CD4-positive, CD25-positive, alpha-beta regulatory T cell (primary cell): ENCODE measurements around the gene SLC1A2. TPM values are rescaled to one million over a fixed set of nuclear protein-coding genes. Genes with fewer than 3 reads are reported as not detected.
A peak's percentile ranks its signal among the peaks of the same experiment; 100 is the strongest.

ENCODE experiments used
- ATAC-seq, 2 donors: fragments of 150-1000 bp; cut with Tn5 transposase; one replicate each; pipeline ENCODE4 v1.10.0; 2021; ENCODE audit warnings: low read depth in 2 of 2, moderate number of reproducible peaks in 2 of 2, moderate library complexity in 1 of 2
- DNase-seq, 3 donors: peaks; one replicate each; pipeline versions ENCODE4 v3.0.0 to v3.0.0-alpha.2; 2012 to 2022; ENCODE audit warnings: mixed read lengths in 1 of 3
- H3K27ac ChIP-seq: one replicate; pipeline ENCODE4 v1.7.0; 2013; ENCODE audit warnings: mild to moderate bottlenecking, low read length; ENCODE audit not compliant: insufficient read depth, poor library complexity, severe bottlenecking
- H3K27me3 ChIP-seq: one replicate; pipeline ENCODE4 v1.7.0; 2013; ENCODE audit warnings: low read length; ENCODE audit not compliant: control insufficient read depth, insufficient read depth
- H3K36me3 ChIP-seq: one replicate; pipeline ENCODE4 v1.7.0; 2013; ENCODE audit warnings: mild to moderate bottlenecking, low read length, moderate library complexity; ENCODE audit not compliant: control insufficient read depth, insufficient read depth
- H3K4me1 ChIP-seq: 2 replicates; pipeline ENCODE4 v1.7.0; 2013; ENCODE audit warnings: mild to moderate bottlenecking, low read length; ENCODE audit not compliant: insufficient read depth, control insufficient read depth, poor library complexity, severe bottlenecking
- H3K4me3 ChIP-seq: one replicate; pipeline ENCODE4 v1.7.0; 2013; ENCODE audit warnings: low read depth, mild to moderate bottlenecking, low read length, moderate library complexity
- H3K9me3 ChIP-seq, 2 experiments: 1 replicate in 1 of 2; 2 replicates in 1 of 2; pipeline ENCODE4 v1.7.0; 2013; ENCODE audit warnings: low read length in 2 of 2, mild to moderate bottlenecking in 1 of 2, moderate library complexity in 1 of 2; ENCODE audit not compliant: control insufficient read depth in 2 of 2
- H3K27ac Mint-ChIP-seq, 3 donors: one replicate each; pipeline ENCODE4 v1.8.0; 2020 to 2022; ENCODE audit warnings: mild to moderate bottlenecking in 3 of 3, mixed read lengths in 3 of 3, moderate library complexity in 2 of 3
- H3K27me3 Mint-ChIP-seq: one replicate; pipeline ENCODE4 v1.8.0; 2022; ENCODE audit warnings: mild to moderate bottlenecking, mixed read lengths
- H3K36me3 Mint-ChIP-seq: one replicate; pipeline ENCODE4 v1.8.0; 2020; ENCODE audit warnings: mixed read lengths
- H3K4me1 Mint-ChIP-seq, 4 donors: one replicate each; pipeline ENCODE4 v1.8.0; 2020 to 2022; ENCODE audit warnings: mixed read lengths in 4 of 4, mild to moderate bottlenecking in 1 of 4
- H3K4me3 Mint-ChIP-seq, 4 donors: one replicate each; pipeline ENCODE4 v1.8.0; 2020 to 2022; ENCODE audit warnings: mild to moderate bottlenecking in 4 of 4, mixed read lengths in 4 of 4, moderate library complexity in 3 of 4
- H3K9me3 Mint-ChIP-seq, 7 donors: one replicate each; pipeline ENCODE4 v1.8.0; 2020 to 2022; ENCODE audit warnings: mixed read lengths in 7 of 7, mild to moderate bottlenecking in 3 of 7, moderate library complexity in 2 of 7
- polyA plus RNA-seq, 4 donors: library from polyadenylated mRNA; unstranded; fragments of 300-500 nt; fragmentation: Illumina TruSeq; gene quantifications; one replicate each; pipeline ENCODE4 v1.2.3, GENCODE V29; 2021
- total RNA-seq: library from RNA; stranded (reverse); gene quantifications from one replicate; pipeline ENCODE4 v1.2.3, GENCODE V29; 2022

Gene SLC1A2
- total and polyA plus RNA-seq, 5 donors from 2014 or later: 0.08 to 0.23 TPM; not detected in 3

DNA sequence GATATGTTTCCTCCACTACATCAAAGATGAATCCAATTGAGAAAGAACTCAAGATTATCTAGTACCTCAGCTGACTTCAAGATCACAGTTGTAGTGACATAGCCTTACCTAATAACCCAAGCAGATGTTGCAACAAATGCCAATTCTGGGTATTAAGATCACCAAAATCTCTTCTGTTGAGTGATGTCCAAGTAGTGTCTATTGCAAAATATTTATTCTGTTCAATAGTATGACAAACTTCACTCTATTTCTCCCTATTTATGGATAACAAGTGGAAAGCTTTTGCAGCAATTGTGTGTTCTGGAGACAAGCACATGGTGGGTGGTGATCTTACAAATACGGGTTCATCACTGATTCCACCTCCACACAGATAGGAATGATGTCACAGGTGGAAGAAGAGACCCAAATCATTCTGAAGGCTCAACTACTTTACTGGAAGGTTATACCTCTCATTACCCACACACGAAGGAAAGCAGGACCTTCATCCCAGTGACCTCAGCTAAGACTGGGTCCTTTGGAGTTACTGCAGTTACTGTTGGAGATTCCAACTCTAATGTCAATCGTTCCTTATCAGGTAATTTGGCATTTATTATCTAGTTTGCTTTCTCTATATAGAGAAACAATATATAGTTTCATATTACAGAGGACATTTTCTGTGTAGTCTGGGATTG, 208.3 kb downstream of the SLC1A2 start:
- peaks cover 0 to 20% (median 2%) of the 10 kb centered on the region in 7 donors for H3K9me3 Mint-ChIP-seq
- no peaks in the 10 kb centered on the region for H3K27me3 ChIP-seq
- peak overlapping the region; percentile 14 to 94 (median 34) for H3K27ac Mint-ChIP-seq
- no peak for ATAC-seq
- H3K4me1 Mint-ChIP-seq: peaks cover 39 to 77% (median 63%) of the 10 kb centered on the region in 4 donors
- H3K4me3 ChIP-seq: no peak overlapping the region
- peaks cover 92% of the 10 kb centered on the region for H3K36me3 ChIP-seq
- H3K4me3 Mint-ChIP-seq: peak overlapping the region in 2 of 4 donors; percentile 4 to 68
- peaks cover 30% of the 10 kb centered on the region for H3K4me1 ChIP-seq
- H3K9me3 ChIP-seq: peaks cover 5 to 8% of the 10 kb centered on the region in 2 experiments
- no peaks in the 10 kb centered on the region for H3K27me3 Mint-ChIP-seq
- H3K27ac ChIP-seq: no peak overlapping the region
- DNase-seq: no peak
- H3K36me3 Mint-ChIP-seq: peaks cover 89% of the 10 kb centered on the region

- Histone ChIP-seq H3K4me1 (peaks cover 8% of the 10 kb centered on the region), H3K4me3 (no peak overlapping the region), H3K27ac (no peak overlapping the region), H3K36me3 (peaks cover 94% of the 10 kb centered on the region), H3K27me3 (no peaks in the 10 kb centered on the region), H3K9me3 (peaks cover 5 to 8% of the 10 kb centered on the region in 2 experiments)
- peaks cover 0 to 20% (median 2%) of the 10 kb centered on the region in 7 donors for H3K9me3 Mint-ChIP-seq
- H3K27ac Mint-ChIP-seq: peak overlapping the region in 2 of 3 donors; percentile 11 to 52
- H3K4me1 Mint-ChIP-seq: peaks cover 26 to 73% (median 54%) of the 10 kb centered on the region in 4 donors
- peaks cover 93% of the 10 kb centered on the region for H3K36me3 Mint-ChIP-seq
- H3K27me3 Mint-ChIP-seq: no peaks in the 10 kb centered on the region
- no peak overlapping the region for H3K4me3 Mint-ChIP-seq
- no peak for DNase-seq
- ATAC-seq: no peak
These were observed 210.6 kb downstream of the SLC1A2 start for GRCh38 chr11:35208795-35209194.

GRCh38 chr11:35207471-35208403, 211.6 kb downstream of the SLC1A2 start:
- peaks cover 97% of the 10 kb centered on the region for H3K36me3 ChIP-seq
- no peak overlapping the region for H3K27ac ChIP-seq
- Mint-ChIP-seq H3K27me3 (no peaks in the 10 kb centered on the region), H3K4me3 (peak overlapping the region in 1 of 4 donors; percentile 21), H3K4me1 (peaks cover 21 to 69% (median 52%) of the 10 kb centered on the region in 4 donors), H3K9me3 (peaks cover 0 to 20% (median 2%) of the 10 kb centered on the region in 7 donors), H3K27ac (peak overlapping the region; percentile 11 to 72 (median 18)), H3K36me3 (peaks cover 91% of the 10 kb centered on the region)
- no peaks in the 10 kb centered on the region for H3K4me1 ChIP-seq
- no peak for ATAC-seq
- no peak overlapping the region for H3K4me3 ChIP-seq
- peaks cover 5 to 8% of the 10 kb centered on the region in 2 experiments for H3K9me3 ChIP-seq
- no peaks in the 10 kb centered on the region for H3K27me3 ChIP-seq
- DNase-seq: no peak

- DNase-seq: no peak
- no peak overlapping the region for H3K4me3 ChIP-seq
- peak overlapping the region in 2 of 3 donors; percentile 17 to 67 for H3K27ac Mint-ChIP-seq
These were observed 212.7 kb downstream of the SLC1A2 start for GRCh38 chr11:35206616-35207015.

GRCh38 chr11:35204614-35205013, 214.7 kb downstream of the SLC1A2 start:
- Mint-ChIP-seq H3K27me3 (no peaks in the 10 kb centered on the region), H3K4me1 (peaks cover 22 to 77% (median 53%) of the 10 kb centered on the region in 4 donors), H3K36me3 (peaks cover 93% of the 10 kb centered on the region), H3K9me3 (peaks cover 0 to 9% (median 2%) of the 10 kb centered on the region in 7 donors), H3K4me3 (no peak overlapping the region), H3K27ac (peak overlapping the region; percentile 22 to 79 (median 73))
- Histone ChIP-seq H3K4me3 (no peak overlapping the region), H3K27ac (peak overlapping the region; percentile 29), H3K36me3 (peaks cover 99% of the 10 kb centered on the region), H3K27me3 (no peaks in the 10 kb centered on the region), H3K4me1 (no peaks in the 10 kb centered on the region), H3K9me3 (peaks cover 1 to 3% of the 10 kb centered on the region in 2 experiments)
- DNase-seq (no peak), ATAC-seq (no peak)

More at GRCh38 chr11:35206616-35207015, 212.7 kb downstream of the SLC1A2 start:
- Mint-ChIP-seq H3K4me3 (peak overlapping the region in 1 of 4 donors; percentile 47), H3K36me3 (peaks cover 92% of the 10 kb centered on the region), H3K9me3 (peaks cover 0 to 20% (median 2%) of the 10 kb centered on the region in 7 donors), H3K4me1 (peaks cover 24 to 75% (median 57%) of the 10 kb centered on the region in 4 donors), H3K27me3 (no peaks in the 10 kb centered on the region)
- Histone ChIP-seq H3K9me3 (peaks cover 5 to 8% of the 10 kb centered on the region in 2 experiments), H3K27me3 (no peaks in the 10 kb centered on the region), H3K27ac (no peak overlapping the region), H3K4me1 (no peaks in the 10 kb centered on the region), H3K36me3 (peaks cover 98% of the 10 kb centered on the region)
- no peak for ATAC-seq

Other genes starting within 250 kb of the SLC1A2 start
- gene PAMR1, start 106.1 kb upstream of the SLC1A2 start, total RNA-seq: not detected
- gene PAMR1, start 106.1 kb upstream of the SLC1A2 start, polyA plus RNA-seq: not detected
- gene FJX1, start 198.9 kb upstream of the SLC1A2 start, total RNA-seq: not detected
- gene FJX1, start 198.9 kb upstream of the SLC1A2 start, polyA plus RNA-seq: not detected
- gene TRIM44, start 243.2 kb upstream of the SLC1A2 start, total RNA-seq: 23.4 TPM
- gene TRIM44, start 243.2 kb upstream of the SLC1A2 start, polyA plus RNA-seq: 10 to 100 TPM in 3 of 4 donors, 1 to 10 TPM in 1; 9.4 to 32.8 (median 20.4) TPM